ENCODE data around the gene DMWD. TPM values are rescaled to one million over a fixed set of nuclear protein-coding genes. Genes with fewer than 3 reads are reported as not detected.
A peak's percentile ranks its signal among the peaks of the same experiment; 100 is the strongest.

The DMWD gene
- 64.7 and 77.3 TPM in 2 replicates for total RNA-seq

GRCh38 chr19:45792470-45793177 is at the start of gene DMWD:
Gene DMWD (minus strand): TSS chr19:45792845. CDS start chr19:45792756, 89 bp downstream.
- peak; percentile 96 for ATAC-seq (ENCODE audit: low read depth)
- POLR2A ChIA-PET = interaction anchor here (0.6 to 4.5 kb wide), 15 partner anchors 10 to 1556 kb away, joined by 3 to 46 read pairs (median 3); partner anchors contain the start of genes DHX34, FBXO46, QPCTL and SIX5
- H3K4me1 Mint-ChIP-seq = peaks cover 27% of the 10 kb centered on the region
- H3K9me3 Mint-ChIP-seq = no peaks in the 10 kb centered on the region
- CTCF ChIA-PET = interaction anchor here (1.3 to 1.4 kb wide), 2 partner anchors 22 to 100 kb away, joined by 3 to 5 read pairs; partner anchors contain the start of gene QPCTL
- H3K27me3 Mint-ChIP-seq = peaks cover 5% of the 10 kb centered on the region
- peak within 1 kb of the TSS; percentile 76 for H3K27ac Mint-ChIP-seq
- TF ChIP-seq CTCF (IDR thresholded peaks at IDR 0.05) = no peak
- DNase-seq = peak; percentile 100
- peak within 1 kb of the TSS; percentile 88 for H3K4me3 Mint-ChIP-seq
- peaks cover 27% of the 10 kb centered on the region for H3K36me3 Mint-ChIP-seq (ENCODE audit: low read depth)
- intact Hi-C loops (cut with micrococcal nuclease) = loop anchor here (1.0 to 5.0 kb wide), 6 partner anchors 13 to 100 kb away; partner anchors contain the start of genes FBXO46, QPCTL, SNRPD2 and SYMPK

DNA sequence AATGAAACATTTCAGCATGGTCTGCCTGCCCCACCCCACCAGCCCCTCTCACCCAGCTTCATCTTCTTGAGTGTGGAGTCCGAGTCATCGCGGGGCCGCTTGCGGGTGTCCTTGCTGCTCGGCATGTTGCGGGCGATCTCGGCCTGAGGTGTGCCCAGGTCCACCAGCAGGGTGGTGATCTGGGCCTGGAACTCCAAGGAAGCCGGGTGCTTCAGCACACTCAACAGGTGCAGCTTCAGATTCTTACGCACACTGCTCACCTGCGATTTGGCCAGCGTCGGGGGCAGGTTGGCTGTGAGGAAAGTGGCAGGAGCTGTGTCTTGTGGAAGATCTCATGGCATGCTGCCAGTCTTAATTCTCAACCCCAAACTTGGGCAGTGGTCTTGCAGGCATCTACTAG is 49.6 kb upstream of the DMWD start:
- no peak for ATAC-seq (ENCODE audit: low read depth)
- no peak for TF ChIP-seq CTCF (IDR thresholded peaks at IDR 0.05)
- no peaks in the 10 kb centered on the region for H3K9me3 Mint-ChIP-seq
- no peak overlapping the region for H3K4me3 Mint-ChIP-seq
- H3K4me1 Mint-ChIP-seq = no peaks in the 10 kb centered on the region
- ChIA-PET CTCF (no interaction called here), POLR2A (no interaction called here)
- no peak overlapping the region for H3K27ac Mint-ChIP-seq
- intact Hi-C loops (cut with micrococcal nuclease) = no loop called here
- H3K36me3 Mint-ChIP-seq (ENCODE audit: low read depth) = peaks cover 85% of the 10 kb centered on the region
- no peaks in the 10 kb centered on the region for H3K27me3 Mint-ChIP-seq
- no peak for DNase-seq

- Mint-ChIP-seq H3K4me3 (no peak overlapping the region), H3K4me1 (no peaks in the 10 kb centered on the region), H3K9me3 (no peaks in the 10 kb centered on the region), H3K27me3 (no peaks in the 10 kb centered on the region), H3K36me3 (ENCODE audit: low read depth) (peaks cover 80% of the 10 kb centered on the region), H3K27ac (no peak overlapping the region)
- ChIA-PET CTCF (interaction anchor here (0.7 kb wide), 1 partner anchor 18 kb away, joined by 3 read pairs; no protein-coding TSS in a partner anchor), POLR2A (interaction anchor here (0.7 kb wide), 1 partner anchor 46 kb away, joined by 3 read pairs; no protein-coding TSS in a partner anchor)
- intact Hi-C loops (cut with micrococcal nuclease) = no loop called here
- ATAC-seq (ENCODE audit: low read depth) (no peak), DNase-seq (no peak)
- no peak for TF ChIP-seq CTCF (IDR thresholded peaks at IDR 0.05)
Observed at GRCh38 chr19:45834970-45835369, 42.3 kb upstream of the DMWD start.

- no peak overlapping the region for H3K4me3 Mint-ChIP-seq
- H3K27ac Mint-ChIP-seq = no peak overlapping the region
- POLR2A ChIA-PET = no interaction called here
- H3K36me3 Mint-ChIP-seq (ENCODE audit: low read depth) = peaks cover 89% of the 10 kb centered on the region
- no peaks in the 10 kb centered on the region for H3K9me3 Mint-ChIP-seq
- TF ChIP-seq CTCF (IDR thresholded peaks at IDR 0.05) = no peak
- intact Hi-C loops (cut with micrococcal nuclease) = no loop called here
- no peaks in the 10 kb centered on the region for H3K4me1 Mint-ChIP-seq
- no peak for DNase-seq
- no peaks in the 10 kb centered on the region for H3K27me3 Mint-ChIP-seq
- CTCF ChIA-PET = interaction anchor here (0.8 kb wide), 1 partner anchor 12 kb away, joined by 3 read pairs; no protein-coding TSS in a partner anchor
- no peak for ATAC-seq (ENCODE audit: low read depth)
Observed at GRCh38 chr19:45828945-45829344, 36.3 kb upstream of the DMWD start.

DNA sequence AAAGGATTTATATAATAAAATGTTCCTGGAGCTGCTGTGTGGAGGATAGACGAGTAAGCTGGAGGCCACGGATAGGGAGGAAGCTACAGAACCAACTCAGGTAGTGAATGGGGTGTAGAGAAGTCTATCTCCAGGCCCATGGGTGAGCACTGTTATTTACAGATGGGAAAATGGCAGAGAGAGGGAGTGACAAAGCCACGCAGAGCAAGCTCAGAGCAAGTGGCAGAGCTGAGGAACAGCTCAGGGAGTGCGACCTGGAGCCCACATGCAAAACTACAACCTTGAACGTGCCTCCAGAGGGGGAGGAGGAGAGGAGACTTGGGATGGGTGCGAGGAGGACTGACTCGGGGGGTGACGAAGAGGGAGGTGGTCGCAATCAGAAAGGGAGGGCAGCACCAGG is 35.9 kb upstream of the DMWD start:
- peaks cover 88% of the 10 kb centered on the region for H3K36me3 Mint-ChIP-seq (ENCODE audit: low read depth)
- intact Hi-C loops (cut with micrococcal nuclease) = no loop called here
- H3K27ac Mint-ChIP-seq = no peak overlapping the region
- ChIA-PET POLR2A (no interaction called here), CTCF (interaction anchor here (0.8 kb wide), 1 partner anchor 12 kb away, joined by 3 read pairs; no protein-coding TSS in a partner anchor)
- H3K9me3 Mint-ChIP-seq = no peaks in the 10 kb centered on the region
- ATAC-seq (ENCODE audit: low read depth) = no peak
- no peaks in the 10 kb centered on the region for H3K4me1 Mint-ChIP-seq
- DNase-seq = no peak
- no peak for TF ChIP-seq CTCF (IDR thresholded peaks at IDR 0.05)
- no peak overlapping the region for H3K4me3 Mint-ChIP-seq
- H3K27me3 Mint-ChIP-seq = no peaks in the 10 kb centered on the region

Measured in activated B cell treated with CpG ODN at 0.5 μM for 24 hours (primary cell).